ENCODE data around the gene ZSWIM3.
A peak's percentile ranks its signal among the peaks of the same experiment; 100 is the strongest.

The ZSWIM3 gene

GRCh38 chr20:45910670-45911485 is 53.5 kb downstream of the ZSWIM3 start:
- DNase-seq: peak; percentile 100

GRCh38 chr20:45911486-45912343 is 54.3 kb downstream of the ZSWIM3 start, which contains the start of gene PLTP:
TSS of gene PLTP (minus strand) at chr20:45912155. CDS start at chr20:45911452, 703 bp downstream.
- peak; percentile 69 for DNase-seq

- no peak for DNase-seq
Measured at GRCh38 chr20:45912344-45912682, 54.9 kb downstream of the ZSWIM3 start.

GRCh38 chr20:45913116-45913515 is 55.7 kb downstream of the ZSWIM3 start:
- no peak for DNase-seq

- no peak for DNase-seq
Measured at GRCh38 chr20:45917790-45918141, 60.4 kb downstream of the ZSWIM3 start.

- DNase-seq: no peak
Measured at GRCh38 chr20:45918182-45918737, 60.8 kb downstream of the ZSWIM3 start.

DNA sequence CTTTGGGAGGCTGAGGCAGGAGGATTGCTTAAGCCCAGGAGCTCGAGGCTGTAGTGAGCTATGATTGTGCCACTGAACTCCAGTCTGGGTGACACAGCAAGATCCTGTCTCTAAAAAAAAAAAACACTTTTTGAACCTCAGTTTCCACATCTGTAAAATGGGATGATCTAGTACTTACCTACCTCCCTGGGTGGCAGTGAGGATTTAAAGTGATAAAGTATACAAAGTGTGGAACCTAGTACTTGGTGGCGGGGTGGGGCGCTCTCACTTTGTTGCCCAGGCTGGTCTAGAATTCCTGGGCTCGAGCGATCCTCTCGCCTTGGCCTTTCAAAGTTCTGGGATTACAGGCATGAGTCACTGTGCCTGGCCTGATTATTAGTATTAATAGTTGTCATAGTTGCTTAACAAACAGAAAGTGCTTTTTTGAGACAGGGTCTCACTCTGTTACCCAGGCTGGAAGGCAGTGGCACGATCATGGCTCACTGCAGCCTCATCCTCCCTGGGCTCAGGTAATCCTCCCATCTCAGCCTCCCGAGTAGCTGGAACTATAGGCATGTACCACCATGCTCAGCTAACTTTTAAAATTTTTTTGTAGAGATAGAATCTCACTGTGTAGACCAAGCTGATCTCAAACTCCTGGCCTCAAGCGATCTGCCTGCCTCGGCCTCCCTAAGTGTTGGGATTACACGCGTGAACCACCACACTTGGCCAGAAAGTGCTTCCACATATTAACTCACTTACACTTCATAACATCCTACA is 61.5 kb downstream of the ZSWIM3 start:
- no peak for DNase-seq

- peak; percentile 33 for DNase-seq
Measured at GRCh38 chr20:45919542-45920399, 62.4 kb downstream of the ZSWIM3 start.

DNA sequence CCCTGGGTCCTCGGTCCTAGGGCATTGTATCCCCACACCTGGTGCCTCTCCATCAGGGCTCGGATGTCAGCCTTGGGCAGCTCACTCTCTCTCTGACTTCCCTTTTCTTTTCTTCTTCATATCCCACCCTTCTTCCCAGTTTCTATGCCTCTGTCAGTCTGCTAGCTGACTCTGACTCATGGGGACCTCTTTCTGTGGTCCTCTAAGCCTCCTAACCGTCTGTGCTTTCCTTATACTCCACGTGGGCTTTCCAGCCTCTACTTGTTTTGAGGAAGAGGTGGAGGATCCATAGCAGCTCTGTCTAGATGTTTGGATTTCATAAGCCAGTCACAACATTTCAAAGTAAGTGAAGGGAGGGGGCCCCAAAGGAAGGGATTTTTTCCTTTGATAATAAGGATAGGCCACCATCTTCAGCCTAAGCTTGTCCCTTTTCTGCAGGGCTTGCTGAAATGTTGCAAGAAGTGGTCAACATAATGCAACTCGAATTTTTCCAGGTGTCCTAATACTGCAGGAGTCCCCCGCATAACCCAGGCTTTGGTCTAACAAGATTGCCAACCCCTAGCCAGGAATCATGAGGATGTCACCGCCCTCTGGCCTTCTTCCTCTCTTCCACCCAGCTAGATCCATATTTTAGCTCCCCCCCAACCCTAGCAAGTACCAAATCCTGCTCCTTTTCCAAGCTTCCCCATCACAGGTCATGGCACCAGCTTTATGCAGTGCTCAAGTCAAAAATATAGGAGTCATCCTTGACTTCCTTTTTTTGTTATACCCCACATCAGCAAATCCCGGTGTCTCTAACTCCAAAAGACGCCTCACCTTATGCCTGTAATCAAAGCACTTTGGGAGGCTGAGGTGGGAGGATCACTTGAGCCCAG is 63.3 kb downstream of the ZSWIM3 start:
- DNase-seq: no peak

- no peak for DNase-seq
Measured at GRCh38 chr20:45921337-45922189, 64.1 kb downstream of the ZSWIM3 start.

DNA sequence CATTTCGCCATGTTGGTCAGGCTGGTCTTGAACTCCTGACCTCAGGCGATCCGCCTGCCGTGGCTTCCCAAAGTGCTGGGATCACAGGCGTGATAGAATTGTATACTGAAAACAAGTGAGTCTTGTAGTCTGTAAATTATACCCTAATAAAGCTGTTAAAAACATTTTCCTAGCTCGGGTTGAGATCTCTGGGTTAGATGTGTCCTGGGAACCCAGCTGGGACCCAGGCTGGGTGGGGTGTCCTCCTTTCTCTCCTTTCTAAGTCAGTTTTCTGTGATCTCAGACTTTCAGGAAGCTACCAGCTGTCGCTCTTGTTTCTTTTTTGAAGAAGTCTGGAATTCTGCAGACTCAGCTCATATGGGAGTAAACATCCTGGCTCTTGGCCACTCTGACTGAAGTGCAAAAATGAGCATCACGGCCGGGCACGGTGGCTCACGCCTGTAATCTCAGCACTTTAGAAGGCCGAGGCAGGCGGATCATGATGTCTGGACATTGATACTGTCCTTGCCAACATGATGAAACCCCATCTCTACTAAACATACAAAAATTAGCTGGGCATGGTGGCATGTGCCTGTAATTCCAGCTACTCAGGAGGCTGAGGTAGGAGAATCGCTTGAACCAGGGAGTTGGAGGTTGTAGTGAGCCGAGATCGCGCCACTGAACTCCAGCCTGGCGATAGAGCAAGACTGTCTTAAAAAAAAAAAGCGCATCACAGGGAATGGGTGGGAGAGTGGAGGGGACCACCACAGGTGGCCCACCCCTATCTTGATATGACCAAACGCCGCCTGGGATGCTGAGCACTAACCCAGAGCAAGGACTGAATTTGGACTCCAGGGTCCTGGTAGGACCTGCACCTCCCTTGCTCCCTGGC is 67.2 kb downstream of the ZSWIM3 start:
- no peak for DNase-seq

- DNase-seq: no peak
Measured at GRCh38 chr20:45925821-45926506, 68.5 kb downstream of the ZSWIM3 start.

GRCh38 chr20:45926731-45927070 is 69.3 kb downstream of the ZSWIM3 start:
- DNase-seq: no peak

- no peak for DNase-seq
Measured at GRCh38 chr20:45927071-45927878, 69.9 kb downstream of the ZSWIM3 start.

All from EL (cell line).